A673 (cell line): ENCODE results near the gene FGFR3. TPM values are rescaled to one million over a fixed set of nuclear protein-coding genes. Genes with fewer than 3 reads are reported as not detected.

ENCODE experiments used
- BruUV-seq: library from RNA; stranded (reverse); fragments of 400-500 nt; replicated peaks from 2 replicates; lab custom pipeline; 2021; lab: Mats Ljungman, UMichigan
- CTCF ChIA-PET: fragments of 300-600 bp; sonication (Branson Sonifier 250); formaldehyde crosslinking; loops from one replicate; lab custom pipeline; 2022; ENCODE audit warnings: antibody characterized with exemption; lab: Charles Lee
- POLR2A ChIA-PET: fragments of 300-600 bp; sonication (Branson Sonifier 250); formaldehyde crosslinking; loops from one replicate; lab custom pipeline; 2022; ENCODE audit warnings: antibody characterized with exemption; ENCODE audit not compliant: low non-redundant PET; lab: Charles Lee
- DNase-seq: peaks from one replicate; pipeline ENCODE4 v3.0.0-alpha.2; 2015; ENCODE audit warnings: low spot score
- H3K27ac ChIP-seq: fragments of 200-600 bp; sonication (generic); 2 replicates; pipeline ENCODE4 v1.5.1; 2016; ENCODE audit warnings: mixed run types, low read depth, mild to moderate bottlenecking, mixed read lengths, antibody characterized with exemption, low read length; ENCODE audit not compliant: poor library complexity, severe bottlenecking
- H3K27me3 ChIP-seq: fragments of 200-600 bp; sonication (generic); replicated peaks from 2 replicates; pipeline ENCODE4 v1.6.1; 2017; ENCODE audit warnings: mixed run types, low read depth, mild to moderate bottlenecking, mixed read lengths, antibody characterized with exemption, low read length; ENCODE audit not compliant: insufficient read depth, poor library complexity
- H3K36me3 ChIP-seq: fragments of 200-600 bp; sonication (generic); 2 replicates; pipeline ENCODE4 v1.6.1; 2016; ENCODE audit warnings: mixed run types, mild to moderate bottlenecking, mixed read lengths, antibody characterized with exemption, low read length; ENCODE audit not compliant: insufficient read depth, poor library complexity, severe bottlenecking
- H3K4me1 ChIP-seq: fragments of 200-600 bp; sonication (generic); 2 replicates; pipeline ENCODE4 v1.6.1; 2017; ENCODE audit warnings: mixed run types, mild to moderate bottlenecking, mixed read lengths, antibody characterized with exemption, low read length; ENCODE audit not compliant: insufficient read depth, poor library complexity, severe bottlenecking
- H3K4me3 ChIP-seq: fragments of 200-600 bp; sonication (generic); 2 replicates; pipeline ENCODE4 v1.5.1; 2016; ENCODE audit warnings: low read depth, mixed run types, mild to moderate bottlenecking, mixed read lengths, low read length; ENCODE audit not compliant: poor library complexity, severe bottlenecking
- H3K9me3 ChIP-seq: fragments of 200-600 bp; sonication (generic); 2 replicates; pipeline ENCODE4 v1.6.1; 2016; ENCODE audit warnings: mixed run types, low read depth, mild to moderate bottlenecking, mixed read lengths, antibody characterized with exemption, low read length; ENCODE audit not compliant: poor library complexity, severe bottlenecking
- CTCF ChIP-seq: fragments of 300-800, 200-600 bp; sonication (generic); conservative IDR thresholded peaks from 2 replicates; pipeline ENCODE4 v1.5.1; 2017; ENCODE audit warnings: low read depth, mild to moderate bottlenecking, antibody characterized with exemption, low read length, moderate library complexity, mixed read lengths
- EZH2 ChIP-seq: fragments of 200-600 bp; sonication (generic); IDR thresholded peaks from 2 replicates; pipeline ENCODE4 v1.6.1; 2017; ENCODE audit warnings: borderline replicate concordance, low read depth, mild to moderate bottlenecking, mixed read lengths, antibody characterized with exemption, low read length; ENCODE audit not compliant: poor library complexity, severe bottlenecking
- intact Hi-C: fragments of 100-400 bp; cut with micrococcal nuclease; formaldehyde crosslinking; loops from one replicate; pipeline ENCODE4 v1.10.0; 2022; ENCODE audit not compliant: unreplicated experiment
- total RNA-seq: library from RNA; stranded (reverse); gene quantifications from 2 replicates; pipeline ENCODE4 v1.2.3, GENCODE V29; 2021

The FGFR3 gene
- total RNA-seq, 1 experiment from 2014 or later = 5.5 TPM

- Histone ChIP-seq H3K4me1 (peaks cover 14% of the 10 kb centered on the region), H3K9me3 (no peaks in the 10 kb centered on the region), H3K27ac (no peak overlapping the region), H3K27me3 (no peaks in the 10 kb centered on the region), H3K4me3 (no peak overlapping the region), H3K36me3 (no peaks in the 10 kb centered on the region)
- BruUV-seq = no TSS peak
- intact Hi-C loops = no loop called here
- no peak for TF ChIP-seq CTCF
- DNase-seq = no peak
- POLR2A ChIA-PET = no interaction called here
- CTCF ChIA-PET = no interaction called here
These were observed 22.3 kb upstream of the FGFR3 start for GRCh38 chr4:1770791-1771231.

- H3K4me3 ChIP-seq = no peak overlapping the region
- H3K36me3 ChIP-seq = no peaks in the 10 kb centered on the region
- BruUV-seq = no TSS peak
- no peak for TF ChIP-seq CTCF
- no peak for TF ChIP-seq EZH2
- no peaks in the 10 kb centered on the region for H3K9me3 ChIP-seq
- no peak overlapping the region for H3K27ac ChIP-seq
- H3K4me1 ChIP-seq = peaks cover 9% of the 10 kb centered on the region
- POLR2A ChIA-PET = no interaction called here
- no peak for DNase-seq
- CTCF ChIA-PET = no interaction called here
- H3K27me3 ChIP-seq = no peaks in the 10 kb centered on the region
- intact Hi-C loops = no loop called here
These were observed 21.4 kb upstream of the FGFR3 start for GRCh38 chr4:1771555-1772305.

GRCh38 chr4:1772853-1773538, 20.1 kb upstream of the FGFR3 start:
- TF ChIP-seq EZH2 (no peak), CTCF (no peak)
- Histone ChIP-seq H3K4me3 (no peak overlapping the region), H3K36me3 (no peaks in the 10 kb centered on the region), H3K9me3 (no peaks in the 10 kb centered on the region), H3K27me3 (no peaks in the 10 kb centered on the region), H3K27ac (no peak overlapping the region), H3K4me1 (peaks cover 7% of the 10 kb centered on the region)
- no TSS peak for BruUV-seq
- CTCF ChIA-PET = interaction anchor here (0.5 kb wide), 1 partner anchor 661 kb away, joined by 13 read pairs; no protein-coding TSS in a partner anchor
- POLR2A ChIA-PET = no interaction called here
- DNase-seq = no peak
- intact Hi-C loops = no loop called here
